Gastroesophageal sphincter (tissue), 4 donors: ENCODE measurements around the gene KRT6A. TPM values are rescaled to one million over a fixed set of nuclear protein-coding genes. Genes with fewer than 3 reads are reported as not detected.

ENCODE experiments used
- ATAC-seq: fragments of 150-250 bp; one replicate; pipeline ENCODE4 v1.9.1; 2016; ENCODE audit warnings: mild to moderate bottlenecking, moderate library complexity
- H3K27ac ChIP-seq, 4 donors: fragments of 200-600 bp; sonication (generic) in 3 of 4; 1 replicate in 3 of 4; 2 replicates in 1 of 4; pipeline ENCODE4 v1.5.1; 2016 to 2019
- H3K27me3 ChIP-seq: fragments of 200-600 bp; sonication (generic); one replicate; pipeline ENCODE4 v1.5.1; 2019
- H3K36me3 ChIP-seq, 2 donors: fragments of 200-600 bp; sonication (generic); one replicate each; pipeline ENCODE4 v1.5.1; 2019; ENCODE audit warnings: control low read depth in 1 of 2
- H3K4me1 ChIP-seq, 3 donors: fragments of 200-600 bp; sonication (generic); 1 replicate in 2 of 3; 2 replicates in 1 of 3; pipeline ENCODE4 v1.5.1; 2016 to 2019; ENCODE audit warnings: control low read depth in 2 of 3
- H3K4me3 ChIP-seq, 2 donors: fragments of 200-600 bp; sonication (generic); one replicate each; pipeline ENCODE4 v1.5.1; 2019; ENCODE audit warnings: mild to moderate bottlenecking in 1 of 2, moderate library complexity in 1 of 2
- H3K9me3 ChIP-seq, 3 donors: fragments of 200-600 bp; sonication (generic); one replicate each; pipeline ENCODE4 v1.5.1; 2017 to 2019; ENCODE audit warnings: control low read depth in 2 of 3
- EP300 ChIP-seq: sonication (generic); formaldehyde crosslinking; IDR thresholded peaks from one replicate; pipeline ENCODE4 v1.6.1; 2017; ENCODE audit warnings: antibody characterized with exemption, mild to moderate bottlenecking
- POLR2A ChIP-seq, 2 donors: fragments of 450-650 bp; IDR thresholded peaks; one replicate each; pipeline ENCODE4 v1.6.1; 2017; ENCODE audit warnings: antibody characterized with exemption in 2 of 2, mild to moderate bottlenecking in 2 of 2, moderate library complexity in 1 of 2
- POLR2AphosphoS5 ChIP-seq: sonication (generic); formaldehyde crosslinking; IDR thresholded peaks from one replicate; pipeline ENCODE4 v1.6.1; 2017; ENCODE audit warnings: antibody characterized with exemption
- WGBS, 2 donors: methylation state at CpG; one replicate each; pipeline ENCODE4 v1.1.5; 2018; ENCODE audit warnings: low coverage in 1 of 2; 5-methylcytosine and 5-hydroxymethylcytosine counted together
- total RNA-seq, 4 donors: library from RNA; depleted of rRNA; stranded (reverse); fragments of >200 nt; gene quantifications; one replicate each; pipeline ENCODE4 v1.1.0, GENCODE V29; 2016
- TF ChIP-seq, protein P1 (sequence below), 4 experiments: fragments of 200-600 bp in 2 of 4; fragments of 450-650 bp in 2 of 4; sonication (generic) in 1 of 4; IDR thresholded peaks; one replicate each; pipeline ENCODE4 v1.5.1; 2017 to 2019; ENCODE audit warnings: antibody characterized with exemption in 4 of 4, mild to moderate bottlenecking in 2 of 4, moderate library complexity in 2 of 4

Gene KRT6A
- total RNA-seq, 4 donors from 2014 or later: 2.7 to 713 (median 61.8) TPM

- Histone ChIP-seq H3K27me3 (peaks cover 19% of the 10 kb centered on the region), H3K36me3 (no peaks in the 10 kb centered on the region), H3K4me1 (no peaks in the 10 kb centered on the region), H3K9me3 (no peaks in the 10 kb centered on the region), H3K4me3 (no peak overlapping the region), H3K27ac (no peak overlapping the region)
- ATAC-seq: no peak
- 80 to 83% methylated on average over 3 to 6 of the region's 8 CpGs for WGBS, 2 donors
- TF ChIP-seq, protein P1, sequence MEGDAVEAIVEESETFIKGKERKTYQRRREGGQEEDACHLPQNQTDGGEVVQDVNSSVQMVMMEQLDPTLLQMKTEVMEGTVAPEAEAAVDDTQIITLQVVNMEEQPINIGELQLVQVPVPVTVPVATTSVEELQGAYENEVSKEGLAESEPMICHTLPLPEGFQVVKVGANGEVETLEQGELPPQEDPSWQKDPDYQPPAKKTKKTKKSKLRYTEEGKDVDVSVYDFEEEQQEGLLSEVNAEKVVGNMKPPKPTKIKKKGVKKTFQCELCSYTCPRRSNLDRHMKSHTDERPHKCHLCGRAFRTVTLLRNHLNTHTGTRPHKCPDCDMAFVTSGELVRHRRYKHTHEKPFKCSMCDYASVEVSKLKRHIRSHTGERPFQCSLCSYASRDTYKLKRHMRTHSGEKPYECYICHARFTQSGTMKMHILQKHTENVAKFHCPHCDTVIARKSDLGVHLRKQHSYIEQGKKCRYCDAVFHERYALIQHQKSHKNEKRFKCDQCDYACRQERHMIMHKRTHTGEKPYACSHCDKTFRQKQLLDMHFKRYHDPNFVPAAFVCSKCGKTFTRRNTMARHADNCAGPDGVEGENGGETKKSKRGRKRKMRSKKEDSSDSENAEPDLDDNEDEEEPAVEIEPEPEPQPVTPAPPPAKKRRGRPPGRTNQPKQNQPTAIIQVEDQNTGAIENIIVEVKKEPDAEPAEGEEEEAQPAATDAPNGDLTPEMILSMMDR (IDR thresholded peaks at IDR 0.05): no peak
- TF ChIP-seq POLR2AphosphoS5: no peak
- no peak for TF ChIP-seq POLR2A (IDR thresholded peaks at IDR 0.05)
- TF ChIP-seq EP300: no peak
Observed at GRCh38 chr12:52438305-52439301, 54.5 kb downstream of the KRT6A start.

- 76% methylated on average over 2 of the region's 9 CpGs; no CpG with 5 or more reads in 1 of the 2 donors for WGBS, 2 donors
- no peak for ATAC-seq
Observed at GRCh38 chr12:52437508-52437907, 55.5 kb downstream of the KRT6A start.

More at GRCh38 chr12:52437508-52437907, 55.5 kb downstream of the KRT6A start:
- Histone ChIP-seq H3K27me3 (peaks cover 22% of the 10 kb centered on the region), H3K4me3 (no peak overlapping the region), H3K36me3 (no peaks in the 10 kb centered on the region), H3K27ac (no peak overlapping the region), H3K9me3 (no peaks in the 10 kb centered on the region), H3K4me1 (no peaks in the 10 kb centered on the region)
- TF ChIP-seq EP300 (no peak), POLR2AphosphoS5 (no peak), POLR2A (IDR thresholded peaks at IDR 0.05) (no peak)
- TF ChIP-seq, protein P1 (IDR thresholded peaks at IDR 0.05): no peak

Other genes starting within 250 kb of the KRT6A start
- gene KRT86, start 218.6 kb downstream of the KRT6A start, total RNA-seq: 1 to 10 TPM in 1 of 4 donors, not detected in 3; 1.7 TPM
- gene KRT81, start 201.7 kb downstream of the KRT6A start, total RNA-seq: under 1 TPM in 1 of 4 donors, not detected in 3; 0.27 TPM
- not detected for gene KRT83, start 171.9 kb downstream of the KRT6A start, total RNA-seq
- not detected for gene KRT85, start 125.8 kb downstream of the KRT6A start, total RNA-seq
- not detected for gene KRT84, start 107.6 kb downstream of the KRT6A start, total RNA-seq
- gene KRT82, start 86.9 kb downstream of the KRT6A start, total RNA-seq: not detected
- not detected for gene KRT75, start 58.9 kb downstream of the KRT6A start, total RNA-seq
- gene KRT6B, start 41.1 kb downstream of the KRT6A start, total RNA-seq: 10 to 100 TPM in 2 of 4 donors, 1 to 10 TPM in 1, under 1 TPM in 1; 0.54 to 60.8 (median 7.3) TPM
- gene KRT6C, start 19.5 kb downstream of the KRT6A start, total RNA-seq: 10 to 100 TPM in 2 of 4 donors, under 1 TPM in 1, not detected in 1; 0.50 to 52.0 (median 17.1) TPM
- 100 to 1,000 TPM in 1 of 4 donors, 10 to 100 TPM in 1, 1 to 10 TPM in 2; 4.6 to 452 (median 18.6) TPM for gene KRT5, start 27.1 kb upstream of the KRT6A start, total RNA-seq
- not detected for gene KRT71, start 59.9 kb upstream of the KRT6A start, total RNA-seq
- not detected for gene KRT74, start 80.6 kb upstream of the KRT6A start, total RNA-seq
- not detected for gene KRT72, start 108.2 kb upstream of the KRT6A start, total RNA-seq
- not detected for gene KRT73, start 125.3 kb upstream of the KRT6A start, total RNA-seq
- not detected for gene KRT2, start 159.0 kb upstream of the KRT6A start, total RNA-seq
- not detected for gene KRT1, start 187.2 kb upstream of the KRT6A start, total RNA-seq
- not detected for gene KRT77, start 210.3 kb upstream of the KRT6A start, total RNA-seq